Spleen (tissue), 7 donors: ENCODE results near the gene PACS1.
"Not testable (repeated sequence)": the region's sequence is repeated elsewhere in the genome, so short reads cannot be mapped to it uniquely, and the experiment has no call there.

Experiments
- CTCF ChIP-seq, 11 experiments: fragments of 200-600 bp in 7 of 11; fragments of 450-650 bp in 4 of 11; sonication (generic) in 4 of 11; IDR thresholded peaks in 8 of 11; conservative IDR thresholded peaks in 3 of 11; 1 replicate in 7 of 11; 2 replicates in 4 of 11; pipeline versions ENCODE4 v1.4.0 to v1.8.0; 2016 to 2021; ENCODE audit warnings: antibody characterized with exemption in 11 of 11, inconsistent platforms in 4 of 11, mild to moderate bottlenecking in 1 of 11
- POLR2AphosphoS5 ChIP-seq, 3 donors: sonication (generic); formaldehyde crosslinking; IDR thresholded peaks; one replicate each; pipeline ENCODE4 v1.5.1; 2017; ENCODE audit warnings: antibody characterized with exemption in 3 of 3
- donor health status: DM: no; HTN: no; CAD: no; lungs with moderate emphysema.
- donor health status: DM: no; HTN: no; CAD: no.
- donor health status: DM: no; HTN: no; CAD: no.

DNA sequence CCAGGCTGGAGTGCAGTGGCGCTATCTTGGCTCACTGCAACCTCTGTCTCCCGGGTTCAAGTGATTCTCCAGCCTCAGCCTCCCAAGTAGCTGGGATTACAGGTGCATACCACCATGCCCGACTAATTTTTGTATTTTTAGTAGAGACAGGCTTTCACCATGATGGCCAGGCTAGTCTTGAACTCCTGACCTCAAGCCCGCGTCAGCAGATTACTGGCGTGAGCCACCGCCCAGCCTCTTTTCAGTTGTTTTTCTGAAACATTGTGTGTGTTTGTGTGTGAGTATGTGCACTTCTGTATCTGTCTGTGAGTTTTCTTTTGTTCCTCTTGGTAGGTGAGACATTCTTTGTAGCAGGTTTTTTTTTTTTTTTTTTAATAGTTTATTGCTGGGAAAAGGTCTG lies 8.9 kb downstream of the PACS1 start:
- TF ChIP-seq CTCF (IDR thresholded peaks at IDR 0.05 in 8 of 11, conservative IDR thresholded peaks at IDR 0.05 in 3 of 11); POLR2AphosphoS5 (IDR thresholded peaks at IDR 0.05): not testable (repeated sequence)
